Measurements from ENCODE around the gene FGFR3. TPM values are rescaled to one million over a fixed set of nuclear protein-coding genes. Genes with fewer than 3 reads are reported as not detected.

FGFR3 gene
- total and polyA plus RNA-seq, 9 of the 15 experiments (the other 6 are each of a cell fraction or from before 2014, with no cell fraction given): 1.2 to 60.4 (median 12.7) TPM

DNA sequence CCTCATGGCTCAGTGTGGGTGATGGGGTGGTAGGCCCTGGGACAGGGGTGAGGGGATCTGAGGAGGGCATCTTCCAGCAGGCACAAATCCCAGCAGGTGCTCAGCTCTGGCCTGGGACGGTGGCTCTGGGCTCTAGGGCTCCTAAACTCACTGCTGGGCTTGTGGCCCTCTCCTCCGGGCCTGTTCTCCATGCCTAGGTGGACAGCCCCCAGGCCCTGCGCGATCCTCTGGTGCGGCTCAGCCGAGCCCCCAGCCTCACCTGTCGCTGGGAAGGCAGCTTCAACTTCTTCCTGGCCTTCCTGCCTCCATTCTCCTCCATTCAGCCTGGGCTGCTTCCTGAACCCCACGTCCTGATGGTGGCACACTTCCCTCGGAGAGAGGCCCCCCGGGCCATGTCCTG is 19.3 kb upstream of the FGFR3 start:
- Histone ChIP-seq H3K4me2 (ENCODE audit: insufficient read depth, low read length) (no peak overlapping the region), H3K79me2 (ENCODE audit: control insufficient read depth, insufficient read depth, low read length) (no peaks in the 10 kb centered on the region), H3K27ac (ENCODE audit: extremely low read depth, low read depth, low read length) (no peak overlapping the region), H3K9me1 (ENCODE audit: control insufficient read depth, insufficient read depth, low read length) (no peaks in the 10 kb centered on the region), H2AFZ (ENCODE audit: low read depth, low read length) (no peak overlapping the region), H3K9me3 (replicated peaks; ENCODE audit: control insufficient read depth, insufficient read depth, low read depth, low read length) (no peaks in the 10 kb centered on the region), H4K20me1 (replicated peaks; ENCODE audit: control insufficient read depth, insufficient read depth, low read length) (no peaks in the 10 kb centered on the region), H3K36me3 (ENCODE audit: control insufficient read depth, insufficient read depth, low read length) (no peaks in the 10 kb centered on the region), H3K4me3 (no peak overlapping the region), H3K4me1 (replicated peaks in 1 of 2; ENCODE audit: control insufficient read depth in 2 of 2, insufficient read depth in 2 of 2, low read length in 2 of 2) (peaks cover 0 to 92% of the 10 kb centered on the region in 2 experiments; a peak in 4 of 5 replicates), H3K27me3 (ENCODE audit: control insufficient read depth in 2 of 2, insufficient read depth in 2 of 2, low read length in 2 of 2) (no peaks in the 10 kb centered on the region), H3K9ac (ENCODE audit: insufficient read depth in 1 of 2, low read depth in 2 of 2, low read length in 2 of 2) (no peak overlapping the region)
- BruUV-seq (replicated peaks): no TSS peak
- in situ Hi-C loops (cut with MboI) (no loop called here), intact Hi-C loops (cut with micrococcal nuclease) (no loop called here)
- FAIRE-seq: no peak
- TF ChIP-seq YY1 (IDR thresholded peaks at IDR 0.05; ENCODE audit: borderline replicate concordance in 1 of 3, control insufficient read depth in 1 of 3, extremely low read depth in 1 of 3, insufficient read depth in 3 of 3, insufficient read length in 1 of 3, insufficient replicate concordance in 2 of 3, low read depth in 1 of 3, low read length in 2 of 3): no peak
- TF ChIP-seq EWSR1 (IDR thresholded peaks at IDR 0.05; ENCODE audit: borderline replicate concordance, low read depth, partially characterized antibody): no peak
- TF ChIP-seq NFRKB (IDR thresholded peaks at IDR 0.05; ENCODE audit: low read depth): no peak
- TF ChIP-seq ZBTB26 (CRISPR knock-in tag; IDR thresholded peaks at IDR 0.05): no peak
- ChIA-PET CTCF (ENCODE audit: low intra/inter-chr PET ratio) (no interaction called here), POLR2A (interaction anchor here (0.7 to 2.7 kb wide), 4 partner anchors 8 to 42 kb away, joined by 3 to 11 read pairs (median 6); partner anchors contain the start of gene FGFR3)
- ATAC-seq: no peak
- DNase-seq (ENCODE audit: extremely low read depth in 1 of 4, low spot score in 3 of 4): no peak
- WGBS (ENCODE audit: insufficient coverage, low coverage, missing lambda C conversion rate): 52% methylated on average over 10 of the region's 10 CpGs
